ENCODE data around the gene COL4A2.

COL4A2 gene

GRCh38 chr13:110334256-110334655, 27.2 kb downstream of the COL4A2 start:
- Histone ChIP-seq H3K4me3 (ENCODE audit: low read length) (no peak overlapping the region), H3K36me3 (ENCODE audit: control insufficient read depth, insufficient read depth, low read length) (peaks cover 3% of the 10 kb centered on the region), H3K27me3 (ENCODE audit: control insufficient read depth, insufficient read depth, low read length) (no peaks in the 10 kb centered on the region), H3K4me1 (ENCODE audit: control insufficient read depth, insufficient read depth, low read length) (peaks cover 88% of the 10 kb centered on the region), H3K9ac (ENCODE audit: low read length) (no peak overlapping the region), H3K27ac (ENCODE audit: low read depth, low read length) (peak overlapping the region; percentile 87)

GRCh38 chr13:110334841-110335490, 27.9 kb downstream of the COL4A2 start:
- peak overlapping the region; percentile 17 for H3K4me3 ChIP-seq (ENCODE audit: low read length)
- H3K36me3 ChIP-seq (ENCODE audit: control insufficient read depth, insufficient read depth, low read length): peaks cover 3% of the 10 kb centered on the region
- H3K27ac ChIP-seq (ENCODE audit: low read depth, low read length): peak overlapping the region; percentile 95
- H3K4me1 ChIP-seq (ENCODE audit: control insufficient read depth, insufficient read depth, low read length): peaks cover 88% of the 10 kb centered on the region
- no peaks in the 10 kb centered on the region for H3K27me3 ChIP-seq (ENCODE audit: control insufficient read depth, insufficient read depth, low read length)
- no peak overlapping the region for H3K9ac ChIP-seq (ENCODE audit: low read length)

- H3K36me3 ChIP-seq (ENCODE audit: control insufficient read depth, insufficient read depth, low read length): peaks cover 3% of the 10 kb centered on the region
- no peak overlapping the region for H3K9ac ChIP-seq (ENCODE audit: low read length)
- H3K27me3 ChIP-seq (ENCODE audit: control insufficient read depth, insufficient read depth, low read length): no peaks in the 10 kb centered on the region
- H3K27ac ChIP-seq (ENCODE audit: low read depth, low read length): peak overlapping the region; percentile 95
- H3K4me1 ChIP-seq (ENCODE audit: control insufficient read depth, insufficient read depth, low read length): peaks cover 87% of the 10 kb centered on the region
- no peak overlapping the region for H3K4me3 ChIP-seq (ENCODE audit: low read length)
Measured at GRCh38 chr13:110336108-110336507, 29.0 kb downstream of the COL4A2 start.

GRCh38 chr13:110336681-110337080, 29.6 kb downstream of the COL4A2 start:
- H3K4me3 ChIP-seq (ENCODE audit: low read length): no peak overlapping the region
- peak overlapping the region; percentile 95 for H3K27ac ChIP-seq (ENCODE audit: low read depth, low read length)
- H3K9ac ChIP-seq (ENCODE audit: low read length): no peak overlapping the region
- H3K36me3 ChIP-seq (ENCODE audit: control insufficient read depth, insufficient read depth, low read length): peaks cover 3% of the 10 kb centered on the region
- H3K4me1 ChIP-seq (ENCODE audit: control insufficient read depth, insufficient read depth, low read length): peaks cover 87% of the 10 kb centered on the region
- no peaks in the 10 kb centered on the region for H3K27me3 ChIP-seq (ENCODE audit: control insufficient read depth, insufficient read depth, low read length)

GRCh38 chr13:110337247-110337646, 30.2 kb downstream of the COL4A2 start:
- Histone ChIP-seq H3K27me3 (ENCODE audit: control insufficient read depth, insufficient read depth, low read length) (no peaks in the 10 kb centered on the region), H3K4me3 (ENCODE audit: low read length) (no peak overlapping the region), H3K9ac (ENCODE audit: low read length) (no peak overlapping the region), H3K36me3 (ENCODE audit: control insufficient read depth, insufficient read depth, low read length) (peaks cover 3% of the 10 kb centered on the region), H3K27ac (ENCODE audit: low read depth, low read length) (peak overlapping the region; percentile 95), H3K4me1 (ENCODE audit: control insufficient read depth, insufficient read depth, low read length) (peaks cover 92% of the 10 kb centered on the region)

- Histone ChIP-seq H3K4me1 (ENCODE audit: control insufficient read depth, insufficient read depth, low read length) (peaks cover 93% of the 10 kb centered on the region), H3K4me3 (ENCODE audit: low read length) (peak overlapping the region; percentile 14), H3K27me3 (ENCODE audit: control insufficient read depth, insufficient read depth, low read length) (no peaks in the 10 kb centered on the region), H3K27ac (ENCODE audit: low read depth, low read length) (peak overlapping the region; percentile 95), H3K9ac (ENCODE audit: low read length) (no peak overlapping the region), H3K36me3 (ENCODE audit: control insufficient read depth, insufficient read depth, low read length) (no peaks in the 10 kb centered on the region)
Measured at GRCh38 chr13:110338441-110339101, 31.5 kb downstream of the COL4A2 start.

GRCh38 chr13:110339263-110339662, 32.2 kb downstream of the COL4A2 start:
- Histone ChIP-seq H3K4me1 (ENCODE audit: control insufficient read depth, insufficient read depth, low read length) (peaks cover 87% of the 10 kb centered on the region), H3K36me3 (ENCODE audit: control insufficient read depth, insufficient read depth, low read length) (no peaks in the 10 kb centered on the region), H3K9ac (ENCODE audit: low read length) (no peak overlapping the region), H3K4me3 (ENCODE audit: low read length) (no peak overlapping the region), H3K27ac (ENCODE audit: low read depth, low read length) (peak overlapping the region; percentile 95), H3K27me3 (ENCODE audit: control insufficient read depth, insufficient read depth, low read length) (no peaks in the 10 kb centered on the region)

GRCh38 chr13:110339975-110340550, 33.0 kb downstream of the COL4A2 start:
- Histone ChIP-seq H3K27ac (ENCODE audit: low read depth, low read length) (peak overlapping the region; percentile 95), H3K4me1 (ENCODE audit: control insufficient read depth, insufficient read depth, low read length) (peaks cover 83% of the 10 kb centered on the region), H3K4me3 (ENCODE audit: low read length) (peak overlapping the region; percentile 47), H3K27me3 (ENCODE audit: control insufficient read depth, insufficient read depth, low read length) (no peaks in the 10 kb centered on the region), H3K36me3 (ENCODE audit: control insufficient read depth, insufficient read depth, low read length) (no peaks in the 10 kb centered on the region), H3K9ac (ENCODE audit: low read length) (no peak overlapping the region)

- Histone ChIP-seq H3K27me3 (ENCODE audit: control insufficient read depth, insufficient read depth, low read length) (no peaks in the 10 kb centered on the region), H3K36me3 (ENCODE audit: control insufficient read depth, insufficient read depth, low read length) (no peaks in the 10 kb centered on the region), H3K4me1 (ENCODE audit: control insufficient read depth, insufficient read depth, low read length) (peaks cover 79% of the 10 kb centered on the region), H3K4me3 (ENCODE audit: low read length) (peak overlapping the region; percentile 47), H3K27ac (ENCODE audit: low read depth, low read length) (peak overlapping the region; percentile 95), H3K9ac (ENCODE audit: low read length) (no peak overlapping the region)
Measured at GRCh38 chr13:110340812-110341444, 33.8 kb downstream of the COL4A2 start.

GRCh38 chr13:110341445-110342244, 34.6 kb downstream of the COL4A2 start:
- peaks cover 73% of the 10 kb centered on the region for H3K4me1 ChIP-seq (ENCODE audit: control insufficient read depth, insufficient read depth, low read length)
- H3K27ac ChIP-seq (ENCODE audit: low read depth, low read length): peak overlapping the region; percentile 95
- H3K4me3 ChIP-seq (ENCODE audit: low read length): peak overlapping the region; percentile 42
- H3K9ac ChIP-seq (ENCODE audit: low read length): peak overlapping the region; percentile 28
- no peaks in the 10 kb centered on the region for H3K27me3 ChIP-seq (ENCODE audit: control insufficient read depth, insufficient read depth, low read length)
- H3K36me3 ChIP-seq (ENCODE audit: control insufficient read depth, insufficient read depth, low read length): no peaks in the 10 kb centered on the region

- Histone ChIP-seq H3K27ac (ENCODE audit: low read depth, low read length) (peak overlapping the region; percentile 95), H3K9ac (ENCODE audit: low read length) (no peak overlapping the region)
Measured at GRCh38 chr13:110342474-110342873, 35.4 kb downstream of the COL4A2 start.

More at GRCh38 chr13:110342474-110342873, 35.4 kb downstream of the COL4A2 start:
- peaks cover 71% of the 10 kb centered on the region for H3K4me1 ChIP-seq (ENCODE audit: control insufficient read depth, insufficient read depth, low read length)
- no peaks in the 10 kb centered on the region for H3K36me3 ChIP-seq (ENCODE audit: control insufficient read depth, insufficient read depth, low read length)
- H3K4me3 ChIP-seq (ENCODE audit: low read length): no peak overlapping the region
- H3K27me3 ChIP-seq (ENCODE audit: control insufficient read depth, insufficient read depth, low read length): no peaks in the 10 kb centered on the region
